NCI-H82 treated with DMSO at 0.1 percent for 48 hours (cell line): Measurements from ENCODE around the gene COX7A2.

Experiments
- DNase-seq: peaks from one replicate; lab custom pipeline; 2025; ENCODE audit not compliant: unreplicated experiment; lab: John Stamatoyannopoulos, UW

Gene COX7A2

GRCh38 chr6:75201901-75202672, 41.5 kb downstream of the COX7A2 start:
- DNase-seq = no peak

GRCh38 chr6:75201021-75201420, 42.6 kb downstream of the COX7A2 start:
- no peak for DNase-seq

- no peak for DNase-seq
These were observed 43.7 kb downstream of the COX7A2 start for GRCh38 chr6:75199889-75200288.

- DNase-seq = no peak
These were observed 47.4 kb downstream of the COX7A2 start for GRCh38 chr6:75196081-75196687.

GRCh38 chr6:75188221-75188925, 55.2 kb downstream of the COX7A2 start:
- DNase-seq = no peak
